ENCODE measurements around the gene SLC2A9. TPM values are rescaled to one million over a fixed set of nuclear protein-coding genes. Genes with fewer than 3 reads are reported as not detected.

The SLC2A9 gene
- total and polyA plus RNA-seq, 2 of the 13 experiments (the other 11 are each of a cell fraction or from before 2014, with no cell fraction given) = 36.2 to 42.3 TPM

DNA sequence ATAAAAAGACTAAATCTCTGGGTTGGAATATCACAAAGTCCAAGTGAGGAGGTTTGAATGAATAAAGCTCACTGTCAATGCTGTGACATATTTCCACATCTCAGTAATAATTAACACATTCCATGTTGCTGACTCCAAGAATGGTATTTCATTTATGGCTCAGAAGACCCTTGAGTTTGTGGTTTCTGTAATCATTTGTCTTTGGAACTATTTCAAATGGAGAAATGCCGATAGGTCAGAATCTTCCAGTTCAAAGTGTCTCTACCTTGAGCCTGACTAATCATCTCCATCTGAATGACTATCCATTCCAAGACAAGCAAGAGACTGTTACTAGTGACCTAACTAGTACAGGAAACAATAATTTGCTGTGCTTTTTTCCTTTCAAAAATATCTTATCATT lies 24.2 kb upstream of the SLC2A9 start (continued):
- TF ChIP-seq, protein P1, sequence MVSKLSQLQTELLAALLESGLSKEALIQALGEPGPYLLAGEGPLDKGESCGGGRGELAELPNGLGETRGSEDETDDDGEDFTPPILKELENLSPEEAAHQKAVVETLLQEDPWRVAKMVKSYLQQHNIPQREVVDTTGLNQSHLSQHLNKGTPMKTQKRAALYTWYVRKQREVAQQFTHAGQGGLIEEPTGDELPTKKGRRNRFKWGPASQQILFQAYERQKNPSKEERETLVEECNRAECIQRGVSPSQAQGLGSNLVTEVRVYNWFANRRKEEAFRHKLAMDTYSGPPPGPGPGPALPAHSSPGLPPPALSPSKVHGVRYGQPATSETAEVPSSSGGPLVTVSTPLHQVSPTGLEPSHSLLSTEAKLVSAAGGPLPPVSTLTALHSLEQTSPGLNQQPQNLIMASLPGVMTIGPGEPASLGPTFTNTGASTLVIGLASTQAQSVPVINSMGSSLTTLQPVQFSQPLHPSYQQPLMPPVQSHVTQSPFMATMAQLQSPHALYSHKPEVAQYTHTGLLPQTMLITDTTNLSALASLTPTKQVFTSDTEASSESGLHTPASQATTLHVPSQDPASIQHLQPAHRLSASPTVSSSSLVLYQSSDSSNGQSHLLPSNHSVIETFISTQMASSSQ (IDR thresholded peaks at IDR 0.05; ENCODE audit: low read depth) = peak; percentile 84
- TF ChIP-seq, protein P1 (CRISPR knock-in tag; IDR thresholded peaks at IDR 0.05; ENCODE audit: borderline replicate concordance) = peak; percentile 66; the same call in 1 of the 2 replicates
- TF ChIP-seq, protein P2, sequence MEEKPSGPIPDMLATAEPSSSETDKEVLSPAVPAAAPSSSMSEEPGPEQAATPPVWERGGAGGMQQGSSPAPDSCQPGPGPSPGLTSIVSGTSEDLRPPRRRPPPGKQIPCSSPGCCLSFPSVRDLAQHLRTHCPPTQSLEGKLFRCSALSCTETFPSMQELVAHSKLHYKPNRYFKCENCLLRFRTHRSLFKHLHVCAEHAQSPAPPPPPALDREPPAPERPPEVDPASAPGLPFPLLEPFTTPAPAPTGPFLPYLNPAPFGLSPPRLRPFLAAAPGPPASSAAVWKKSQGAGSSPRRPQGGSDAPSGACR (CRISPR knock-in tag; IDR thresholded peaks at IDR 0.05) = no peak
- no peak for TF ChIP-seq ZFP82 (CRISPR knock-in tag; IDR thresholded peaks at IDR 0.05; ENCODE audit: borderline replicate concordance)
- TF ChIP-seq THAP11 (CRISPR knock-in tag; IDR thresholded peaks at IDR 0.05) = 0 out of 2 replicates have a peak, but pooled peaks have one; percentile 12
- peak; percentile 69 for TF ChIP-seq CEBPB (IDR thresholded peaks at IDR 0.05; ENCODE audit: borderline replicate concordance, low read depth, low read length)
- TF ChIP-seq TEAD3 (CRISPR knock-in tag; optimal IDR thresholded peaks at IDR 0.05; ENCODE audit: borderline replicate concordance) = peak; percentile 59
- peak; percentile 90 for TF ChIP-seq ARID3A (IDR thresholded peaks at IDR 0.05; ENCODE audit: low read depth, low read length)
- TF ChIP-seq FOXA3 (CRISPR knock-in tag; IDR thresholded peaks at IDR 0.05) = 0 out of 2 replicates have a peak, but pooled peaks have one; percentile 16
- TF ChIP-seq BATF2 (CRISPR knock-in tag; IDR thresholded peaks at IDR 0.05) = no peak
- 0 out of 2 replicates have a peak, but pooled peaks have one; percentile 47 for TF ChIP-seq GFI1 (CRISPR knock-in tag; IDR thresholded peaks at IDR 0.05; ENCODE audit: borderline replicate concordance)
- peak; percentile 43; the same call in 1 of the 2 replicates for TF ChIP-seq SOX5 (CRISPR knock-in tag; IDR thresholded peaks at IDR 0.05; ENCODE audit: borderline replicate concordance)
- peak; percentile 61; the same call in 1 of the 2 replicates for TF ChIP-seq CEBPG (CRISPR knock-in tag; IDR thresholded peaks at IDR 0.05)
- no peak for TF ChIP-seq BORCS8-MEF2B (CRISPR knock-in tag; IDR thresholded peaks at IDR 0.05)
- no peak for TF ChIP-seq CREB1 (IDR thresholded peaks at IDR 0.05)
- TF ChIP-seq CREB1 (CRISPR knock-in tag; IDR thresholded peaks at IDR 0.05) = peak; percentile 53; the same call in 1 of the 2 replicates
- peak; percentile 52; the same call in 1 of the 2 replicates for TF ChIP-seq NCOA2 (CRISPR knock-in tag; IDR thresholded peaks at IDR 0.05)
- TF ChIP-seq, protein P3, sequence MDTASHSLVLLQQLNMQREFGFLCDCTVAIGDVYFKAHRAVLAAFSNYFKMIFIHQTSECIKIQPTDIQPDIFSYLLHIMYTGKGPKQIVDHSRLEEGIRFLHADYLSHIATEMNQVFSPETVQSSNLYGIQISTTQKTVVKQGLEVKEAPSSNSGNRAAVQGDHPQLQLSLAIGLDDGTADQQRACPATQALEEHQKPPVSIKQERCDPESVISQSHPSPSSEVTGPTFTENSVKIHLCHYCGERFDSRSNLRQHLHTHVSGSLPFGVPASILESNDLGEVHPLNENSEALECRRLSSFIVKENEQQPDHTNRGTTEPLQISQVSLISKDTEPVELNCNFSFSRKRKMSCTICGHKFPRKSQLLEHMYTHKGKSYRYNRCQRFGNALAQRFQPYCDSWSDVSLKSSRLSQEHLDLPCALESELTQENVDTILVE (CRISPR knock-in tag; IDR thresholded peaks at IDR 0.05) = no peak
- no peak for TF ChIP-seq BRCA1 (CRISPR knock-in tag; IDR thresholded peaks at IDR 0.05)
- 0 out of 2 replicates have a peak, but pooled peaks have one; percentile 25 for TF ChIP-seq ATF2 (CRISPR knock-in tag; IDR thresholded peaks at IDR 0.05)
- no peak for TF ChIP-seq SOX13 (IDR thresholded peaks at IDR 0.05)
- peak in 1 of 2 experiments; percentile 41; a peak in 2 of 4 replicates for TF ChIP-seq SOX13 (CRISPR knock-in tag; conservative IDR thresholded peaks at IDR 0.05 in 1 of 2, IDR thresholded peaks at IDR 0.05 in 1 of 2)

All from HepG2 (cell line).